WERI-Rb-1 (cell line): ENCODE results near the gene SLF2.

Experiments
- DNase-seq: peaks from one replicate; pipeline ENCODE4 v3.0.0-alpha.2; 2020
- H3K27ac ChIP-seq: fragments of 250-450 bp; sonication (Bioruptor Pico); 2 replicates; pipeline ENCODE4 v1.5.1; 2020; ENCODE audit warnings: mild to moderate bottlenecking, moderate library complexity
- H3K27me3 ChIP-seq: fragments of 250-450 bp; sonication (Bioruptor Pico); 2 replicates; pipeline ENCODE4 v1.5.1; 2021; ENCODE audit warnings: mild to moderate bottlenecking, low read depth, moderate library complexity; ENCODE audit not compliant: insufficient read depth, severe bottlenecking
- H3K36me3 ChIP-seq: fragments of 250-450 bp; sonication (Bioruptor Pico); 2 replicates; pipeline ENCODE4 v1.5.1; 2020; ENCODE audit warnings: mild to moderate bottlenecking, moderate library complexity
- H3K4me3 ChIP-seq: 2 replicates; pipeline ENCODE4 v1.5.1; 2011; ENCODE audit warnings: low read depth, mild to moderate bottlenecking, control low read depth, low read length
- H3K9me3 ChIP-seq: fragments of 250-450 bp; sonication (Bioruptor Pico); 2 replicates; pipeline ENCODE4 v1.5.1; 2021; ENCODE audit warnings: mild to moderate bottlenecking, moderate library complexity; ENCODE audit not compliant: severe bottlenecking
- TF ChIP-seq, protein P1 (sequence below): IDR thresholded peaks from 2 replicates; pipeline ENCODE4 v1.5.1; 2011; ENCODE audit warnings: low read depth, mild to moderate bottlenecking, control low read depth, inconsistent platforms, low read length

The SLF2 gene

DNA sequence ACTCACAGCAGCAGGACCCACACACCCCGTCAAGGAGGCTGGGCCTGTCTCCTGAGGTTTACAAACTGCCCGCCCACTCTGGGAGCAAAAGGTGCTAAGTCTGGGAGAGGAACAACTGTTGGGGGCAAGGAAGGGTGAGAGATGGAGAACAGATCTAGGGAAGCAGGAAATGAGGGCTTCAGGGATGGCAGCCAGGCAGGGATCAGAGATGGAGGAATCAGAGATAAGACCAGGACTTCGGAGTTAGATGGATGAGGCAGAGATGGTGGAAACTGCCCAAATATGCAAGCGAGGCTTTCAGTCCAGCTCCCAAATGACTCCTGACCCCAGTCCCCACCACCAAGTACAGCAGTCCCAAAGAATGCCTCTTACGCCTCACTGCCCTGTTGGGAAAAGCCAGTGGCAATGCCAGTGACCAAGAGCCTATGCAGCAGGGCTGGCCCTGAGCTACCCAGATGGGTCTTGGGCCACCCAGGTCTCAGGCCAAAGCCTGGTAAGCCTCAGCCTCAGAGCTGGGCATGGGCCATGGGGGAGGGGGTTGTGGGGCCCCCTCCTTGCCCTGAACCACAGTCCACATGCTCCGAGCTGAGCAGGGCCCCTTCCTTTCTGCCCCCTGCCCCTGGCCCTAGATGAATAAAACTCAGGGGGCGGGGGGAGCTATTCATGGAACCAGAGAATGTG, 39.5 kb upstream of the SLF2 start:
- Histone ChIP-seq H3K9me3 (no peaks in the 10 kb centered on the region), H3K36me3 (no peaks in the 10 kb centered on the region), H3K27ac (no peak overlapping the region), H3K27me3 (peaks cover 3% of the 10 kb centered on the region), H3K4me3 (no peak overlapping the region)
- no peak for DNase-seq
- TF ChIP-seq, protein P1, sequence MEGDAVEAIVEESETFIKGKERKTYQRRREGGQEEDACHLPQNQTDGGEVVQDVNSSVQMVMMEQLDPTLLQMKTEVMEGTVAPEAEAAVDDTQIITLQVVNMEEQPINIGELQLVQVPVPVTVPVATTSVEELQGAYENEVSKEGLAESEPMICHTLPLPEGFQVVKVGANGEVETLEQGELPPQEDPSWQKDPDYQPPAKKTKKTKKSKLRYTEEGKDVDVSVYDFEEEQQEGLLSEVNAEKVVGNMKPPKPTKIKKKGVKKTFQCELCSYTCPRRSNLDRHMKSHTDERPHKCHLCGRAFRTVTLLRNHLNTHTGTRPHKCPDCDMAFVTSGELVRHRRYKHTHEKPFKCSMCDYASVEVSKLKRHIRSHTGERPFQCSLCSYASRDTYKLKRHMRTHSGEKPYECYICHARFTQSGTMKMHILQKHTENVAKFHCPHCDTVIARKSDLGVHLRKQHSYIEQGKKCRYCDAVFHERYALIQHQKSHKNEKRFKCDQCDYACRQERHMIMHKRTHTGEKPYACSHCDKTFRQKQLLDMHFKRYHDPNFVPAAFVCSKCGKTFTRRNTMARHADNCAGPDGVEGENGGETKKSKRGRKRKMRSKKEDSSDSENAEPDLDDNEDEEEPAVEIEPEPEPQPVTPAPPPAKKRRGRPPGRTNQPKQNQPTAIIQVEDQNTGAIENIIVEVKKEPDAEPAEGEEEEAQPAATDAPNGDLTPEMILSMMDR, result no peak

DNA sequence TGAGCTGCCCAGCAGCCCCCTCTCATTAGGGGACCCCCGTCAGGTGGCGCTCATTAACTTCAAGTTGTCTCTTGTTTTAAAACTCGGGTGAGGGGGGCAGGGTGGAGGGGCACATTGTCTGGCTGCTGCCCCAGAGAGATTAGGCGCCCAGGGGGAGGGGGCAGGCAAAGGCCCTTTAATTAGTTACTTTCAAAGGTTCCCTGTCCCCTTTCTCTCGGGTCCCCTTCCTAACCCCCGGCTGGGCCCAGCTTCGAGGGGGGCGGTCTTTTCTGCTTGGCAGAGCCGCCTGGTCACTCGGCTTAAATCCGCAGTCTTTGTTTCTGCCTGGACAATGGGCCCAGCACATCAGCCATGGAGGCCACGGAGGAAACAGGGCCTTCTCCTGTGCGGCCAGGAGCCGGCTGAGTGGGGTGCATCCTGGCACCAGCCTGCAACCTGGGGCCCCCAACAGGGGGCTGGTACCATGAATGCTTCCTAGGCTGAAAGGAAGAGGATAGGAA, 38.9 kb upstream of the SLF2 start:
- TF ChIP-seq, protein P1, result no peak
- Histone ChIP-seq H3K27ac (no peak overlapping the region), H3K4me3 (no peak overlapping the region), H3K9me3 (no peaks in the 10 kb centered on the region), H3K27me3 (peaks cover 3% of the 10 kb centered on the region), H3K36me3 (no peaks in the 10 kb centered on the region)
- DNase-seq, result no peak

DNA sequence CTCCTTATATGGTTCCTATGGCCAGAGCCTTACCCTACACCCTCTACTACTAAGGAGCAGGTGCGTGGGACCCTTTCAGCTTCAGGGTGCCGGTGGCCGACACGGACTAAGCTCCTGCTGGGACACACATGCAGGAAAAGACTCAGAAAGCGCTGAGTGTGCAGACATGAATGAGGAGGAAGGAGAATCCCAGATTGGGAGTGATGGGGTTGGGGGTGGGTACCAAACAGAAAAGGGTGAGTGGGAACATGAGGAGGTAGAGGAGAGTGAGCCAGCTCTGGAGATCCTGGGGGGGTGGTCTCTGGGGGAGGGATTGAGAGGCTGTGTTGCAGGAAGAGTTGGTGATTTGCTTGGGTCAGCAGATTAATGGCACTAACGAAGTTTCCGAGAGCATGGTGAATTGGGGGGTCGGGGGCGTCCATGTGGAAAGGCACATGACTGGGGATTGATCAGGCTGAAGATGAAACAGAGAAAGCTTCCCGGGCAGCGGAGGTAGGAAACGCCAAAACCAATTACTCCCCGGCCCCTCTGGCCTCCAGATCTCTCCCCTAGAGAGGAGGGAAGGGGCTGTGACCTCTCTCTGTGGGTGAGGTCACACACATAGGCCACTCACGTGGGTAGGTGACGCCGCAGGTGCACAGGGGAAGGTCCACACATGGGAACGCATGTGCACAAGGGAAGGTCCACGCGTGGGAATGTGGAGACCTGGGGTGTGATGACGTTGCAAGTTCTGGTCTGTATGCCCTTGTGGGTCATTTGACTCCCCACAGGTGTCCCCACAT, 37.9 kb upstream of the SLF2 start:
- Histone ChIP-seq H3K4me3 (no peak overlapping the region), H3K9me3 (no peaks in the 10 kb centered on the region), H3K27me3 (peaks cover 3% of the 10 kb centered on the region), H3K27ac (no peak overlapping the region), H3K36me3 (no peaks in the 10 kb centered on the region)
- no peak for DNase-seq
- TF ChIP-seq, protein P1, result no peak

DNA sequence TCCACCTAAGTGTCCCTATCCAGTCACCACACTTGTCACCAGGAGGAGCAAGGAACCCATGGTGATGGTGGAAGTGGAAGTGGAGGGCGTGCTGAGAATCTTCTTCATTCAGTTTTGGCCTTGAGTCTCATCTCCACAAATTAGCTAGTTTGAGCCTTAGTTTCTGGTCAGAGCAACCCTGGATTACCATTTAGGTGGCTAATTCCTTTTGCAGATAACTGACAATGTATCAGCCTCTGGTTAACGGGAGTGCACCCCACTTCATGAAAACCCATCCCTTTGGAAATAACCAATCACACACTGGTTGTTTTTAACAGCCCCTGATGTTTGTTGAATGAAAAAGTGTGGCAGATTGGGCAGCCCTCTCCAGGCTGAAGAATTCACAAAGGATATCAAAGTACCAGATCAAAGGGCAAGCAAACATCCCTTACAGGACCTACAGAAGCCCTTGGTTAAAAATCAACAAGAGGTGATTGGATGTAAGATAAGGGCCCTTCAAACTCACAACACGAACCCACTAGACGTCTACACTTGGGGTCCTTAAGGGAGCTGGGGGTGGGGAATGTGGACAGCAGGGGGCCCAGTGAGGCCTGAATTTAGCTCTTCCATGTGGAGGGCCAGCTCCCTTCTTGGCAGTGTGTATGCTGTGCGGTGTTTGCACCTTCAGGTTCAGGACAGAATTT, 37.1 kb upstream of the SLF2 start:
- H3K36me3 ChIP-seq, result no peaks in the 10 kb centered on the region
- DNase-seq, result no peak
- no peaks in the 10 kb centered on the region for H3K9me3 ChIP-seq
- no peak overlapping the region for H3K27ac ChIP-seq
- peaks cover 3% of the 10 kb centered on the region for H3K27me3 ChIP-seq
- H3K4me3 ChIP-seq, result no peak overlapping the region
- TF ChIP-seq, protein P1, result no peak

DNA sequence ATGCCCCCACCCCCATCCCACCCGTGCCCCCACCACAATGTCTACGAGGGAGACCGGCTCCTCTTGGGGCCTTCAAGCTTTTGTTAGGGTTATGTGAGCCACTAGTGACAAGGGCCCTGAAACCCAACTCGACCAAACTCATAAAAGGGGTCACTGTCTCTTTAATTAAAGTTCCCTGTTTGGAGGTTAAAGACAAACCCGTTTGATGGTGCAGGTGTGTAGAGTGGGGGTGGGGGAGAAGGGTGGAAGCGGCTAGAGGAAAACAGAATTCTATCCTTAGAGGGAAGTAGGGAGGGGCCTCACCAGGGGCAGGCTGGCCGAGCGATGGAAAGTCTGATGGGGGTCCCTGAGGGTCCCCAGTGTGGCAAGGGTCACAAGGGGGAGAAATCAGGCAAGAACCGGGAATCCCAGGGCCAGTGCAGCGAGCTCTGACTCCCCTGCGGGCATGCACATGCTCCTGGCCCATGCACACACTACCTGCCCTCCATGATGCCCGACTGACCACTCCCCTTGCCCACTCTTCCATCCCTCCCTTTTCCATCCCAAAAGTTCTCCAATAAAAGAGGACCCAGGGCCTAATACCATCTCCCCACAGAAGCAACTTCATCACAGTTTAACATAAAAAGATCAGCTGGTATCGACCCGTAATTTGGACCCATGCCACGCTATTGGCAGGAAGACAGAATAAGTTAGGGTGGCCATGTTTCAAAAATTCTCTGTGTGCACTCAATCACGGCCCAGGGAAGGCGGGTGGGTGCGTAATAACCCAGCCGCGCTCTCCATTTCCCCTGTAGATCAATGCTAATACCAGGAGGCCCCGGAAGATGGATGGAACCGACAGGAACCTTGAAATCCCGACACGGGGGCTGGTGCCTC, 35.9 kb upstream of the SLF2 start:
- Histone ChIP-seq H3K27ac (no peak overlapping the region), H3K36me3 (no peaks in the 10 kb centered on the region), H3K4me3 (no peak overlapping the region), H3K9me3 (no peaks in the 10 kb centered on the region), H3K27me3 (peaks cover 3% of the 10 kb centered on the region)
- DNase-seq, result no peak
- TF ChIP-seq, protein P1, result no peak
